H1 (cell line): ENCODE results near the gene SCGB3A1. TPM values are rescaled to one million over a fixed set of nuclear protein-coding genes. Genes with fewer than 3 reads are reported as not detected.

ENCODE experiments used
- CTCF ChIA-PET: fragments of 300-600 bp; sonication (Branson Sonifier 250); formaldehyde crosslinking; loops from one replicate; lab custom pipeline; 2021; ENCODE audit not compliant: partially characterized antibody; lab: Charles Lee
- POLR2A ChIA-PET: fragments of 300-600 bp; sonication (Branson Sonifier 250); formaldehyde crosslinking; loops from one replicate; lab custom pipeline; 2021; ENCODE audit warnings: inconsistent platforms; ENCODE audit not compliant: partially characterized antibody; lab: Charles Lee
- DNase-seq, 2 experiments: peaks; one replicate each; pipeline versions ENCODE4 v3.0.0 to v3.0.0-alpha.2; 2010 to 2022; ENCODE audit warnings: low spot score in 2 of 2, low read depth in 1 of 2, mixed read lengths in 1 of 2
- FAIRE-seq: peaks from 2 replicates; lab custom pipeline; 2011; peaks lifted over from hg19 to GRCh38; lab: Jason Lieb, UNC
- H2AFZ ChIP-seq: 2 replicates; pipeline ENCODE4 v1.8.1; 2012; ENCODE audit warnings: low read length, inconsistent platforms
- H2AK5ac ChIP-seq: 2 replicates; pipeline ENCODE4 v1.6.1; 2013; ENCODE audit warnings: low read depth, low read length
- H2BK120ac ChIP-seq: replicated peaks from 2 replicates; pipeline ENCODE3; 2013; ENCODE audit warnings: low read depth, low read length, inconsistent platforms
- H2BK12ac ChIP-seq: 2 replicates; pipeline ENCODE4 v1.6.1; 2013; ENCODE audit warnings: low read depth, low read length
- H2BK15ac ChIP-seq: 2 replicates; pipeline ENCODE4 v1.6.1; 2013; ENCODE audit warnings: low read length
- H2BK20ac ChIP-seq: 2 replicates; pipeline ENCODE4 v1.6.1; 2013; ENCODE audit warnings: low read length
- H2BK5ac ChIP-seq: 2 replicates; pipeline ENCODE4 v1.6.1; 2013; ENCODE audit warnings: low read depth, low read length
- H3K14ac ChIP-seq: 2 replicates; pipeline ENCODE4 v1.6.1; 2013; ENCODE audit warnings: inconsistent platforms; ENCODE audit not compliant: insufficient read length
- H3K18ac ChIP-seq: 2 replicates; pipeline ENCODE4 v1.6.1; 2013; ENCODE audit warnings: low read length; ENCODE audit errors: extremely low read depth
- H3K23ac ChIP-seq: 2 replicates; pipeline ENCODE4 v1.6.1; 2013; ENCODE audit warnings: inconsistent platforms; ENCODE audit not compliant: insufficient read length
- H3K23me2 ChIP-seq: 2 replicates; pipeline ENCODE4 v1.6.1; 2013; ENCODE audit warnings: low read depth, low read length
- H3K27ac ChIP-seq: 2 replicates; pipeline ENCODE4 v1.6.1; 2011; ENCODE audit warnings: low read depth, low read length, inconsistent platforms
- H3K27me3 ChIP-seq, 4 experiments: replicated peaks in 1 of 4; 1 replicate in 1 of 4; 2 replicates in 3 of 4; pipeline versions ENCODE4 v1.6.1 to v1.8.1; 2011 to 2013; ENCODE audit warnings: low read length in 3 of 4, mild to moderate bottlenecking in 3 of 4, inconsistent platforms in 2 of 4, mixed read lengths in 2 of 4, moderate library complexity in 1 of 4; ENCODE audit not compliant: control insufficient read depth in 3 of 4, insufficient read depth in 3 of 4; ENCODE audit errors: extremely low read depth in 1 of 4
- H3K36me3 ChIP-seq, 4 experiments: 2 replicates each; pipeline versions ENCODE4 v1.6.1 to v1.8.1; 2011 to 2013; ENCODE audit warnings: mild to moderate bottlenecking in 4 of 4, low read length in 3 of 4, moderate library complexity in 2 of 4, control low read depth in 1 of 4, inconsistent platforms in 1 of 4; ENCODE audit not compliant: insufficient read depth in 4 of 4, control insufficient read depth in 2 of 4
- H3K4ac ChIP-seq: replicated peaks from 2 replicates; pipeline ENCODE3; 2013; ENCODE audit warnings: low read length, low read depth, mixed read lengths, inconsistent platforms; ENCODE audit not compliant: insufficient read length
- H3K4me1 ChIP-seq, 4 experiments: replicated peaks in 1 of 4; 1 replicate in 1 of 4; 2 replicates in 3 of 4; pipeline versions ENCODE4 v1.6.1 to v1.8.1; 2011 to 2013; ENCODE audit warnings: low read length in 3 of 4, inconsistent platforms in 2 of 4, mixed read lengths in 1 of 4; ENCODE audit not compliant: insufficient read depth in 4 of 4, control insufficient read depth in 3 of 4
- H3K4me2 ChIP-seq, 2 experiments: 2 replicates each; pipeline versions ENCODE4 v1.6.1 to v1.8.1; 2011 to 2013; ENCODE audit warnings: low read depth in 2 of 2, low read length in 2 of 2, control low read depth in 1 of 2, inconsistent platforms in 1 of 2, mild to moderate bottlenecking in 1 of 2; ENCODE audit not compliant: insufficient read depth in 1 of 2
- H3K4me3 ChIP-seq, 4 experiments: fragments of 200-600, 300-600 bp in 1 of 4; sonication (generic), shearing (Covaris generic), sonication (Bioruptor Twin) in 1 of 4; 2 replicates each; pipeline versions ENCODE4 v1.5.1 to v1.8.1; 2011 to 2016; ENCODE audit warnings: low read length in 4 of 4, low read depth in 3 of 4, control low read depth in 2 of 4, inconsistent platforms in 2 of 4, mild to moderate bottlenecking in 2 of 4, mixed read lengths in 1 of 4, moderate library complexity in 1 of 4; ENCODE audit not compliant: insufficient read depth in 2 of 4; ENCODE audit errors: extremely low read depth in 1 of 4
- H3K56ac ChIP-seq: replicated peaks from 2 replicates; pipeline ENCODE3; 2013; ENCODE audit warnings: low read depth, mild to moderate bottlenecking, mixed read lengths, low read length, inconsistent platforms; ENCODE audit not compliant: insufficient read length
- H3K79me1 ChIP-seq: 2 replicates; pipeline ENCODE4 v1.6.1; 2013; ENCODE audit warnings: low read depth, low read length, control low read depth
- H3K79me2 ChIP-seq, 2 experiments: 2 replicates each; pipeline versions ENCODE4 v1.6.1 to v1.8.1; 2012 to 2013; ENCODE audit warnings: low read length in 2 of 2, mild to moderate bottlenecking in 2 of 2, inconsistent platforms in 1 of 2; ENCODE audit not compliant: insufficient read depth in 2 of 2, control insufficient read depth in 1 of 2
- H3K9ac ChIP-seq, 4 experiments: replicated peaks in 1 of 4; 1 replicate in 1 of 4; 2 replicates in 3 of 4; pipeline versions ENCODE4 v1.6.1 to v1.8.1; 2011 to 2013; ENCODE audit warnings: low read depth in 3 of 4, low read length in 3 of 4, control low read depth in 2 of 4, mild to moderate bottlenecking in 2 of 4, moderate library complexity in 2 of 4, inconsistent platforms in 1 of 4; ENCODE audit errors: extremely low read depth in 1 of 4
- H3K9me3 ChIP-seq, 2 experiments: 2 replicates each; pipeline versions ENCODE4 v1.6.1 to v1.8.1; 2012 to 2013; ENCODE audit warnings: mild to moderate bottlenecking in 2 of 2, moderate library complexity in 2 of 2, control low read depth in 1 of 2, inconsistent platforms in 1 of 2, low read depth in 1 of 2, low read length in 1 of 2, mixed read lengths in 1 of 2; ENCODE audit not compliant: insufficient read depth in 2 of 2
- H4K20me1 ChIP-seq, 2 experiments: replicated peaks in 1 of 2; 2 replicates each; pipeline versions ENCODE3 to v1.8.1; 2011 to 2013; ENCODE audit warnings: inconsistent platforms in 2 of 2, low read length in 2 of 2, mild to moderate bottlenecking in 1 of 2; ENCODE audit not compliant: insufficient read depth in 2 of 2, control insufficient read depth in 1 of 2
- H4K5ac ChIP-seq: 2 replicates; pipeline ENCODE4 v1.6.1; 2013; ENCODE audit warnings: low read length, low read depth, mixed read lengths, inconsistent platforms; ENCODE audit not compliant: insufficient read length
- H4K8ac ChIP-seq: 2 replicates; pipeline ENCODE4 v1.8.0; 2013; ENCODE audit warnings: mild to moderate bottlenecking, moderate library complexity, low read length, inconsistent platforms; ENCODE audit not compliant: insufficient read depth; ENCODE audit errors: extremely low read depth
- H4K91ac ChIP-seq: replicated peaks from 2 replicates; pipeline ENCODE3; 2013; ENCODE audit warnings: low read length, mixed read lengths, inconsistent platforms; ENCODE audit not compliant: insufficient read length
- CTBP2 ChIP-seq: IDR thresholded peaks from 2 replicates; pipeline ENCODE4 v1.7.0; 2011; ENCODE audit warnings: borderline replicate concordance, mild to moderate bottlenecking, moderate library complexity, mixed read lengths, low read length; ENCODE audit not compliant: insufficient read depth, insufficient read length
- EP300 ChIP-seq, 2 experiments: IDR thresholded peaks; 1 replicate in 1 of 2; 2 replicates in 1 of 2; pipeline ENCODE4 v1.6.1; 2011 to 2012; ENCODE audit warnings: low read depth in 2 of 2, low read length in 2 of 2, mild to moderate bottlenecking in 2 of 2, borderline replicate concordance in 1 of 2, inconsistent platforms in 1 of 2, moderate library complexity in 1 of 2
- KDM1A ChIP-seq: fragments of 200-600, 300-600 bp; sonication (generic); IDR thresholded peaks from 2 replicates; pipeline ENCODE4 v1.7.1; 2016; ENCODE audit warnings: mild to moderate bottlenecking, low read length, borderline replicate concordance
- KDM4A ChIP-seq: IDR thresholded peaks from one replicate; pipeline ENCODE4 v1.7.1; 2012; ENCODE audit warnings: low read depth, mild to moderate bottlenecking, moderate library complexity, low read length, inconsistent platforms; ENCODE audit not compliant: severe bottlenecking
- RXRA ChIP-seq: IDR thresholded peaks from 2 replicates; pipeline ENCODE4 v1.6.1; 2011; ENCODE audit warnings: low read depth, mild to moderate bottlenecking, low read length, moderate library complexity; ENCODE audit not compliant: insufficient read depth
- SIX5 ChIP-seq: IDR thresholded peaks from 2 replicates; pipeline ENCODE4 v1.6.1; 2011; ENCODE audit warnings: mild to moderate bottlenecking, low read depth, low read length
- TCF12 ChIP-seq: IDR thresholded peaks from 2 replicates; pipeline ENCODE4 v1.6.1; 2011; ENCODE audit warnings: low read depth, mild to moderate bottlenecking, low read length
- WGBS, 2 experiments: shearing (Covaris generic) in 1 of 2; methylation state at CpG; one replicate each; pipeline versions ENCODE4 v1.1.6 to v1.1.7; 2013 to 2015; ENCODE audit warnings: low lambda C conversion rate in 2 of 2, mixed read lengths in 2 of 2, inconsistent platforms in 1 of 2, low coverage in 1 of 2, missing lambda C conversion rate in 1 of 2; ENCODE audit not compliant: insufficient replicate concordance in 2 of 2, insufficient coverage in 1 of 2, insufficient read length in 1 of 2; ENCODE audit errors: extremely low coverage in 1 of 2, missing lambda C conversion rate in 1 of 2; 5-methylcytosine and 5-hydroxymethylcytosine counted together
- polyA plus RNA-seq, 7 experiments: library from polyadenylated mRNA; depleted of rRNA in 3 of 7; stranded (reverse) in 5 of 7; unstranded in 2 of 7; fragments of >200 nt in 5 of 7; fragments of 200-250 nt in 2 of 7; gene quantifications; 1 replicate in 5 of 7; 2 replicates in 1 of 7; 4 replicates in 1 of 7; pipeline versions ENCODE4 v1.2.1 to v1.2.3, GENCODE V29; 2011 to 2013; ENCODE audit warnings: missing spikeins in 2 of 7, mixed read lengths in 2 of 7
- total RNA-seq: library from RNA; stranded (reverse); fragmentation: NEBNext Ultra II Directional; extraction: Animal tissue kit (Norgen Biotek cat#: 25700); gene quantifications from 2 replicates; pipeline ENCODE4 v1.2.1, GENCODE V29; 2021
- TF ChIP-seq, protein P1 (sequence below): IDR thresholded peaks from 2 replicates; pipeline ENCODE4 v1.6.1; 2012; ENCODE audit warnings: low read length, inconsistent platforms

The SCGB3A1 gene
- total and polyA plus RNA-seq, 2 of the 8 experiments (the other 6 are each of a cell fraction or from before 2014, with no cell fraction given): 0.20 TPM; not detected in 1

DNA sequence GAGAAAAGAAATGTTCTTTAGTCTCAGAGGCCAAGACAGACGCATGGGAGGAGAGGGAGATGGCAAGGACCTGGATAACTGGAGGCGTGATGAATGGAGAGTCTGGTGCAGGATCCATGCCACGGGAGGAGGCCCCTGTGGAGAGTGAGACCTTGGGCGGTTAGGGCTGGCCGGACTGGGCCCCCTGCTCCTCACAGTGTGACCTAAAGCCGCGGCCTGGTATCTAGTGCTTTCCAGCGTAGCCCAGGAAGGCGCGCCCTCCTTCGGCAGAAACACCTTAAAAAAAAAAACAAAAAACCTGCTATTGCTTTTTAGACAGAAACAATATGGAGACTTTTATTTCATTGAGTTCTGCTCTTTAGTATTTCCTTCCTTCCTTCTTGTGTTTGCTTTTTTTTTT is 33.1 kb downstream of the SCGB3A1 start:
- Histone ChIP-seq H3K9me3 (no peaks in the 10 kb centered on the region), H2AK5ac (no peak overlapping the region), H4K5ac (no peak overlapping the region), H3K27ac (no peak overlapping the region), H4K91ac (no peak overlapping the region), H3K27me3 (no peaks in the 10 kb centered on the region), H3K23ac (no peak overlapping the region), H2BK12ac (no peak overlapping the region), H3K4ac (no peak overlapping the region), H2BK5ac (no peak overlapping the region), H3K23me2 (no peaks in the 10 kb centered on the region), H3K79me1 (peaks cover 6% of the 10 kb centered on the region; the same call in 1 of the 2 replicates), H2AFZ (no peak overlapping the region), H3K36me3 (peaks cover 2 to 46% (median 10%) of the 10 kb centered on the region in 4 experiments; a peak in 5 of 8 replicates), H3K9ac (no peak overlapping the region), H2BK120ac (no peak overlapping the region), H3K79me2 (peaks cover 0 to 57% of the 10 kb centered on the region in 2 experiments; a peak in 2 of 4 replicates), H4K8ac (no peak overlapping the region), H3K56ac (no peak overlapping the region), H3K14ac (no peak overlapping the region), H3K4me1 (no peaks in the 10 kb centered on the region; a peak in 1 of 7 replicates), H3K4me2 (no peak overlapping the region), H3K18ac (no peak overlapping the region), H2BK15ac (no peak overlapping the region), H2BK20ac (no peak overlapping the region), H4K20me1 (peaks cover 3 to 7% of the 10 kb centered on the region in 2 experiments), H3K4me3 (no peak overlapping the region)
- ChIA-PET POLR2A (no interaction called here), CTCF (interaction anchor here (0.6 to 1.3 kb wide), 2 partner anchors 48 to 57 kb away, joined by 3 read pairs; no protein-coding TSS in a partner anchor)
- no peak for TF ChIP-seq CTBP2
- no peak for TF ChIP-seq TCF12
- no peak for TF ChIP-seq KDM1A
- no peak for TF ChIP-seq EP300 (IDR thresholded peaks at IDR 0.05; ENCODE audit: borderline replicate concordance in 1 of 2, low read depth in 2 of 2, low read length in 2 of 2)
- TF ChIP-seq SIX5: no peak
- TF ChIP-seq, protein P1, sequence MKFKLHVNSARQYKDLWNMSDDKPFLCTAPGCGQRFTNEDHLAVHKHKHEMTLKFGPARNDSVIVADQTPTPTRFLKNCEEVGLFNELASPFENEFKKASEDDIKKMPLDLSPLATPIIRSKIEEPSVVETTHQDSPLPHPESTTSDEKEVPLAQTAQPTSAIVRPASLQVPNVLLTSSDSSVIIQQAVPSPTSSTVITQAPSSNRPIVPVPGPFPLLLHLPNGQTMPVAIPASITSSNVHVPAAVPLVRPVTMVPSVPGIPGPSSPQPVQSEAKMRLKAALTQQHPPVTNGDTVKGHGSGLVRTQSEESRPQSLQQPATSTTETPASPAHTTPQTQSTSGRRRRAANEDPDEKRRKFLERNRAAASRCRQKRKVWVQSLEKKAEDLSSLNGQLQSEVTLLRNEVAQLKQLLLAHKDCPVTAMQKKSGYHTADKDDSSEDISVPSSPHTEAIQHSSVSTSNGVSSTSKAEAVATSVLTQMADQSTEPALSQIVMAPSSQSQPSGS: no peak
- no peak for TF ChIP-seq KDM4A
- TF ChIP-seq RXRA: no peak
- FAIRE-seq (no peak), DNase-seq (no peak)
- 81% methylated on average over 11 of the region's 11 CpGs; no CpG with 5 or more reads in 1 of the 2 experiments for WGBS, 2 experiments
